NCI-H2081 treated with DMSO at 0.1 percent for 48 hours (cell line): Measurements from ENCODE around the gene KRT3.
"Not testable (repeated sequence)": the region's sequence is repeated elsewhere in the genome, so short reads cannot be mapped to it uniquely, and the experiment has no call there.

Source experiments
- DNase-seq: peaks from one replicate; lab custom pipeline; 2025; lab: John Stamatoyannopoulos, UW

Gene KRT3

DNA sequence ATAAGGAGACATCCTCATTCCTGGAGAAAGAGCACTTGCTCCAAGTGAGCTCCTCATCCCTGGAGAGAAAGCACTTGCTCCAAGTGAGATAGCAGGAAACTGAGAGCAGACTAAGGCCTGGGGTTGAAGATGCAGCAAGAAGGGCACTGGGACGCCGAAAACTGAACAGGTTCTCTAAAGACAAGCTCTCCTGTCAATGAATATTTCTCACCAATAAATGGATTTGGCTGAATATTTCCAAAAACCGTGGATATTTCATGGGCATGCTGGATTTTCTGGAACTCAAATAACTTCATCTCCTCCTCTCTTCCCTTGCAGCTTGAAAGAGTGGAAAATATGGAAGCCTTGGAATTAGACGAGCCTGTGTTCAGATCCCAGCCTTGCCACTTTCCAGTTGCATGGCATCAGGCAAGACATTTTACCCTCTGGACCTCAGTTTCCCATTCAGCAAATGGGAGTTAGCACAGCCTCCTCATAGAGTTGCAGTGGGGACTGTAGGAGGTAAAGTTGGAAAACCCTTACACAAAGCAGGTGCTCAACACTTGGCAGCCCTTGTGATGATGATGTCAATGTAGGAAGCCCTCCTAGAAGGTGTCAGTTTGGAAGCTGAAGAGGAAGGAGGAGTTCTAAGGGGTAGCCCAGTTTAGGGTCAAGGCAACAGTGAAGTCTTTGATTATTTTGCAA is 14.4 kb downstream of the KRT3 start:
- DNase-seq: no peak

DNA sequence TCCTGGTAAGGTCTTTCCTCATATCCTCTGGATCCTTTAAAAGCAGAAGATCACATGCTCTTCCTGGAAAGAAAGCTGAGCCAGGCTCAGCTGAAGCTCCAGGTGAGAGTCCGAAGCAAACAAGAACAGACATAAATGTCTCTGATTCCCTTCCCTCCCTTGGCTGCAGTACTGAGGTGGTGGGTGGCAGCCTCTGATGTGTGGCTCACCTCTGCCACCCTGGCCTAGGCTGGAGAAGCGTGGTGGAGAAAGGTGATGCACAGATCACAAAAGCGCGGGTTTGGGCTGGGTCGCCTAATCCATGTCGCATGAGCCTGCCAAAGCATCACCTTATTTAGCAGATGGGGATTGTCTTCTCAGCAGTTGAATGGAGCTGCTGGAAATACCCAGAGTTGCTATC is 16.0 kb downstream of the KRT3 start:
- no peak for DNase-seq

DNA sequence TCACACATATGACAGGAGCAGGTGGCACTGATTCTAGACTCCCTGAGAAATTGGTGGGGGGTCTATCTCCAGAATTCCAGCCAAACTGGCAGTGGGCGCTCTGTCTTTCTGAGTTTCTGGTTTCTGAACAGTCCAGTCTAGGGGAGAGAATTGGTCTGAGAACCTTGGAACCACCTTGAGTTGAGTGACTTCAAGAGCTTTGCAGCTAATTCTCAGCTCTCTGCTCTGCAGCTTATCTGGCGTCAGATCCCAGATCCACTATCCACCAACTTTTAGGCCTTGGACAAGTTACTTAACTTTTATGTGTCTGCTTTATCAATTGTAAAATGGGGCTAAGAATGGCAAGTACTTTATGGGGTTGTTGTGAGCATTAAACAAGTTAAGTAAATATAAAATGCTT is 17.1 kb downstream of the KRT3 start:
- DNase-seq: no peak

DNA sequence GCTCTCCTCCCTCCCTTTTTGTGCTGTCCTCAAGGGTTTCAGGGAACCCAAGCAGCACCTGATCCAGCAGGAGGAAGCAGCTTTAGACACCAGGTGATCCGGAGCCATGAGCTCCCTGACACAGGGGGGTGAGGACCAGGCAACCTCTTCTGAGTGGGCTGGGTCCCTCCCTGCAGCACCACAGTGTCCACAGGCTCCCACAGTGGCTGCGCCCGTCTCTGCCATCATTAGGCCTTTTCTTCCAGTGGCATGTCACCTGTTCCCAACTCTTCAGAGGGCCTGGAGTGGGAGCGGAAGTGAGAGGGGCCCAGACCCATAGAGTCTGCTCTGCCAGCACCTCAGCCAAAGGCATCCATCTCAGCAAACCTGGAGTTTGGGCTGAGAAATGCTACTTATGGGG is 18.4 kb downstream of the KRT3 start:
- no peak for DNase-seq

DNA sequence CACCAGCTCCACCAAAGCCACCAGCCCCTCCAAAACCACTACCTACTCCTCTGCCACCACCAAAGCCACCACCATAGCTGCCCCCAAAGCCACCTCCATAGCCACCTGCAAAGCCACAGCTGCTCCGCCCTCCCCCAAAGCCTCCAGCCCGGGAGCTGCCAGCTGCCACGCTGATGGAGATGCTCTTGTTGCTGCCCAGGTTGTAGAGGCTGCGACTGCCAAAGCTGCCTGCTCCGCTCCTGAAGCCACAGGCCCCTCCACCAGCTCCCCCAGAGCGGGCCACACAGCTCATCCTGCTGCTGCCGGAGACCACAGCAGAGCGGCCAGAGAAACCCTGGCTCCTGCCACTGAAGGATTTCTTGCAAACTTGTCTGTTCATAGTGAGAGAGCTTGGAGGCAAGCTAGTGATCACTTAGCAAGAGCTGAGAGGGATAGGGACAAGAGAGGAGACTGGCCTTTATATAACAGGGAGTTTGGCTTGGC is 19.0 kb downstream of the KRT3 start, which contains the start of gene KRT76:
Gene KRT76, minus strand, starts transcription at position 433 of the 483 bp plus-strand sequence. Its CDS starts 54 bp downstream, at position 379.
- DNase-seq: no peak

DNA sequence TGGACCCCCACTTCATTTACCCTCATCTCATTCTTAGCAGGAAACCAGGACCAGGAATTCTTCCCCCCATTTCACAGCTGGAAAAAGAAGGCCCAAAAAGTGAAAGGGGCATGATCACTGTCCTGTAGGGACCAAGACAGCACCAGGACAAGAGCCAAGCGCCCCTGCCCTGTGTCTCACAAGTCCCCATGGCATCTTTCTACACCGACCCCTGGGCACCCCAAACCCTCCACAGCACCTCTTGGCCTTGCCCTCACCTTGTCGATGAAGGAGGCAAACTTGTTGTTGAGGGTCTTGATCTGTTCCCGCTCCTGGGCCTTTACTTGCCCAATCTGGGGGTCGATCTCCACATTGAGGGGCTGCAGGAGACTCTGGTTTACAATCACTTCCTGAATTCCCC is 19.5 kb downstream of the KRT3 start:
- DNase-seq: no peak

DNA sequence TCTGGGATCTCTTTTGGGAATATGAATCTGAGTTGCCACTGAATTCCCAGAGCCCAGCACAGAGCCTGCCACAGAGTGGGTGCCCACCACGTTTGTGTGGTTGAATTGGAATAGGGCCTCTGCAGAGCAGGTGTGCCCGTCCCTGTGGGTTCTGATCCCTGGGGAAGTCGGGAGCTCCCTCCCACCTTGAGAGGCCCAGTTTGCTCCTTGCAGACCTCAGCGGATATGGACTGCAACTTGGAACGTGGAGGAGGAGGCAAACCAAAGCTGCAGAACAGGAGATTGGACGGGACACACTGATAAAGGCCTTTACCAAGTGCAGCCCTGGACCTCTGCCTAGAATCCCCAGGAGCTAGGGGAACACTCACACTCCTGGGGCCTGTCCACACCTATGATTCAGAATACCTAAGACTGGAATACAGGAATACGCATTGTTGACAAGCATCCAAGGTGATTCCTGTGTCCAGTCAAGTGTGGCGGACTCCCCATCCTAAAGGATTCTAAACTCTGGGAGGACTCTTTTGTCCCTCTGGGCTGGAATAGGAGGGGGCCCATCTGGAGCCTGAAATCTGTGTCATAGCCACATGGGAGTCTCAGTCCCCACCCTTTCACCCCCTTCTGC is 21.2 kb downstream of the KRT3 start:
- DNase-seq: no peak

DNA sequence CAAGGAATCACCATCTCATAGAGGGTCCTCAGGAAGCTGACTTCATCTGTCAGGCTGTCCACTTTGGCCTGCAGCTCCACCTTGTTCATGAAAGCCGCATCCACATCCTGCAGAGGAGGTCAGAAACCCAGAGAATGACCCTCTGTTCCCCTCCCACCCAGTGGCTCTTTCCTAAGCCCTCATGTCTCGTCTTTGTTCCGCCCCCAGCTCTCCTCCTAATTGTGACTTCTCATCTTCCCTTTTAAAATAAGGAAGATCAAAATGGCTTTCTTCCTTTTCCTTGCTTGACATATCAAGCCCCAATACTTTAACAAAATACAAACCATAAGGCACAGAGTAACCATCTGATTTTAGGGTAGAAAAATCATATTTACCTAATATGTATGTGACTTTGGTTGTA is 23.1 kb downstream of the KRT3 start:
- DNase-seq: no peak

DNA sequence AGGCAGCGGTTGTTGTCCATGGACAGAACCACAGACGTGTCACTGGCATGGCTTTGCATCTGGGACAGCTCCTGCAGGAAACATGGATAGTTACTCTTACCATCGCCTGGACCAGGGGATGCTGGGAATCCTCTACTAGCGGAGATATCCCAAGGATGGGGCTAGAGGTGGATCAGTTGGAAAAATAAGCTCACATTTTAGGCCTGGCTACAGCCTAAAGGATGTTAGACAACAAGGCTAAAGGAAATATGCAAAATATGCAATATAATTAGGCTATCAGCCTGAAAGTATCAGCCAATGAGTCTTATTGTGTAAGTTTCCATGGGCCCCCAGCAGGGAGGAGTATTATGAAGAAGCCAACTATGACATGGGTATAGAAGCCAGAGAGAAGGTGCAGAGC is 23.7 kb downstream of the KRT3 start:
- DNase-seq: no peak

DNA sequence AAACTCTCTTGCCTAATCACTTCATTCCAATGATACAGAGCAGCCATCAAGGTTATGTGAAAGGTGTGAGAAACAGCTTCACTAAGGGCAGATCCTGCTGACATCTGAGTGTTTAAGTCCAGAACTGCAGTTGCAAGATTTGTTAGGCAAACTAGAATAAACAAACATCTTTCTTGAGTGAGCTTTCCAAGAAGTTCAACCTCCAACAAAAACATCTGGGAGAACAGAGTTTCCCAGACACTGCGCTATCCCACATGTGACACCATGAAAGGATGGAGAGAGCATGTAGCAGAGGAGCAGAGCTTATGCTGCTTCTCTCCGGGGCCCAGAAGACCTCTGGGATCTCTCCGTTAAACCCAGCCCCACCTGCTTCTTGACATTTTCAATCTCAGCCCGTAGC is 24.4 kb downstream of the KRT3 start:
- DNase-seq: no peak

DNA sequence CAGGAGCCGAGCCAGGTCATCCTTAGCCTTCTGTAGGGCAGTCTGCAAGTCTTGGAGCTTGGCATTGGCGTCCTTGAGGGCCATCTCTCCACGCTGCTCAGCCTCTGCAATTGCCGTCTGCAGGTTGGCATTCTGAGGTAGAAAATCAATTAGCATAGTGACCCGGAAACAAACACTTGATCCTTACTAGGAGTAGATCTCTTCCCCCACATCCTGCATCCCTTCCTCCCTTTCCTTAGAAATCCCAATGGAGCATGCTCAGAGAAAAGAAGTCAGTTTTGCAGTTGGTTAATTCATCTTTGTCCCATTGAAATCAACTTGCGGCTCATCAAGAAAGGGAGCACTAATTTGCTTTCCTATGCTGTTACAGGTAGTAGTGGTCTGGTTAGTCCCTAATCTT is 24.8 kb downstream of the KRT3 start:
- no peak for DNase-seq

DNA sequence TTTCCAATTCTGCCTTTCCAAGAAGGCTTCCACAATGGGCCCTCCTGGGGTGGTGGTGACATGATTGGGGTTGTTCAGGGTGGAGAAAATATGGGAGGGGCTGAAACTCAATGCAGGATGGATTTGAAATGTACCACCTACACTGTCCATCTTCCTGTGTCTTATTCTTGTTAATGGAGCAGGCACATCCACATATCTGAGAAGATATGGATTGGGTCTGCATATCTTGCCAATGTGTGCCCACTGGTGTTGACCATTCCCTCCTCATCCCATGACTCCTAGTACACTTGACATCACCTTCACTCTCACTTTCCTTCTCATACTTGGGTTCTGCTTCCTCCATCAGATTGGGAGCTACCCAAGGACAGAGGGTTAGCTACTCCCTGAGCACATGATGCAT is 26.0 kb downstream of the KRT3 start:
- no peak for DNase-seq

DNA sequence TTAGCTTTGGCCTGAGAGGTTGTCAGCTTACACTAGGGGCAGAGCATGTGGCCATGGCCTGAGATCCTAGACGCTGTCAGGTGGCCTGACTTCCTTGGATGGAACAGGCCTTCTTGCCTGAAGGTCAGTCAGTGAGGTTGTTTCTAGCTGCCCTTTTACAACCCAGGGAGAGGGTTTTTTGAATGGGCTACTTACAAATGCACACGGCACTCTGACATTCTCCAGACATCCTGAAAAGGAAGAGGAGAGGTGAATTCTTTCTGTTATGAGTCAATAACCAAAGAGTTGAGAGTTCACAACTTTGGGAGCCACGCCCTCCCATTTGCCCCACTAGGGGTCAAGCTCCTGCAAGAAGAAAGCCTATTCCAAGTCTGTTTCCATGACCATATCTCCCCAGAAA is 26.6 kb downstream of the KRT3 start:
- no peak for DNase-seq

DNA sequence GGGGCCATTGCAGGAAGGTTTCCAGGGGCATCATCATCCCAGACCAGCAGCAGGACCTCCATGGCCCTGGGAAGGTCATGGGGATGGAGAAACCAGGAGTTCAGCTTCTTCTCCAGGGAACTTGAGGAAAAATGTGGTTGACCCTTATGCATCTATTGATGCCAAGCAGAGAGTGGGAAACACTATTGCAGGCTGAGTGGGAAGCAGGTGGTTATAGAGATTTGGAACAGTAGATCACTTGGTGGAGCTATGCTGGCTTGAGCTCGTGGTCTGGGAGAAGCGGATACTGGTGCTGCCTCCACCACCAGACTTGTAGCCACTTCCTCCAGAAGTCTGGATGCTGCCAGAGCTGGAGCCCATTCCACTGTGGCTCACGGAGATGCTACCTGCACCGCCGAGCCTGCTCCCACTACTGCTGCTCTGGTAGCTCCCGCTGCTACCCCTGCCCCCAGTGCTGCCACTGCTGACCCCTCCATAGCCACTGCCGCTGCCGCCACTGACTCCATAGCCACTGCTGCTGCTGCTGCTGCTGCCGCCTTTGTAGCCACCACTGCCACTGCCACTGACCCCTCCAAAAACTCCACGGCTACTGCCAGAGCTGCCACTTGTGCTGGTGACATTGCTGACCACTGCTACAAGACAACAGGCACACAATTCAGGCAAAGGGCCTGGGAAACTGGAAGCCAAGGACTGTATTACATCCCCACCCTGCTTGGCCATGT is 27.3 kb downstream of the KRT3 start:
- DNase-seq: no peak

DNA sequence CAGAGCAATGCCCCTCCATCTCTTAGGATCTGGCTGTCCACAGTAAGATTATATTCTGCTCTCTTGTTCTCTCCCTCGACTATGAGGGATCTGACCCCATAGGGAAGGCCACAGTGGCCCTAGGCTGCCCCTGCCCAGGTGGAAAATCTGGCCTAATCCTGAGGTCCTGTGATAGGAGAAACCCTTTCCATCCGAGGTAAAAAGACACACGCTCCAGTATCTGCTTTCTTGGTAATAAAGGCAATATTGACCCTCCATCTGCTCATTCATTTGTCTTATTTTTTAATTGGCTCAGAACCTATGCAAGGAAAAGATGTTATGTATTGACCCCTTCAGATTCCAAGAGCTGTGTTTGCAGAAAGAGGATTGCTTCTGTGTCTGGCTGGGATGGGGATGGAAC is 28.5 kb downstream of the KRT3 start:
- no peak for DNase-seq

DNA sequence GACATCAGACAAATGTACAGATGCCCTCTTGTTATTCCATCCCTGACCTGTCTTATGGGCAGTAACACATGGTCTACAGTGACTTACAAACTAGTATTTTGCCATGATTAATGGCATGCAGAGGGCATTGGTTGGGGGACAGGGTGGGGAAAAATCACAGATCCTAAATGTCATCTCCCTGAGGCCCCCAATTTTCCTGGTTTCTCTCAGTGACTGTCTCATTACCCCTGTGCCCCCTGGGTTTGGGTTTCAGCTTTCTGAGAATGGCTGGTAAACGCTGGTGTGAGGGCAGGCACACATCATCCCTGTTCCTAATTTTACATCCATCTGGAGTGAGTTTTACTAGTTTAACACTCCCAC is 28.9 kb downstream of the KRT3 start:
- DNase-seq: no peak

DNA sequence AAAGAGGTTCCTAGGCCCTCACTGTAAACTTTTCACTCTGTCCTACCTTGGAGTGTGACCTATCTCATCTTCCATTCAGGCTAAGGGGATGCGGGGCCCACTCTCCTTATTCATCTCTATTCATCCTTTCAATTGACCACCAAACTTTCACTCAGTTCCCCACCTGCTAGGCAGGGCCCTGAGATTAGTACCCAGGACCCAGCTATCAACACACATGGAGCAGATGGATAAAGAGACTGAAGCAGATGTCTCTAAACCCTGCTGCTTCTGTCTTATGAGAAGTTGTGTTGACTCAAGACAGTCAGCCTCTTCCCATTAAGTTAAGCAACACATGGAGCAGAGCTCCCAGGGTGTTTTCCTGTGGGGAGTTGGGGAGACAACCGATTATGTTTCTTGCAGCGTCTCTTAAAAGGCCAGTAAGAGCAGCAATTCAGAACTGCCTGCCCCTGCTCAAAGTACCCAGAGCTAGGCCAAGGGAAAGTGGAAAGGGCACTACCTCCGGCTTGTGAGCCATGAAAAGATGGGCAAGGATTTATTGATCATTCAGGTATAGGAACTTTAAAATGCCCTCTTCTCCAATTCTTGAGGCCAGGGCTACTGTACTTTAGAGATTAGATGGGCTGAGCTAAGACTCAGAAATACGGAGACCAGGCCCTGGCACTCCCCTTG is 29.4 kb downstream of the KRT3 start:
- DNase-seq: no peak

DNA sequence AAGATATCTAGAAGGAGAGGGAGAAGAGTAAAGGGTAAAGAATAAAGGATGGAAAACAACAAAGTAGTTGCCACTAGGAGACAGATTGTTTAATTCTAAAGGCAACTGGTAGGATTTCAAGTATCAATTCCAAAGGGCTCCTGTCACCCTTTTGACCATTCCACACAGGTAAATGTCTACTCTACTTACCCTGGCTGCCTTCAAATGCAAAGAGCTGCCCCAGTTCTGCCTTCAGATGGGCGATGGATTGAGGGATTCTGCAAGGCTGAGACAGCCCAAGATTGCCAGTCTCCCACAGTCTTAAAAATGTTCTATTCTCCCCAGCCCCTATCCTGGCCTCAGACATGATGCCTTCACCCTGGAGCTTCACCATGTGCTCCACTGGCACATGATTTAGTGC is 30.2 kb downstream of the KRT3 start:
- DNase-seq: no peak

DNA sequence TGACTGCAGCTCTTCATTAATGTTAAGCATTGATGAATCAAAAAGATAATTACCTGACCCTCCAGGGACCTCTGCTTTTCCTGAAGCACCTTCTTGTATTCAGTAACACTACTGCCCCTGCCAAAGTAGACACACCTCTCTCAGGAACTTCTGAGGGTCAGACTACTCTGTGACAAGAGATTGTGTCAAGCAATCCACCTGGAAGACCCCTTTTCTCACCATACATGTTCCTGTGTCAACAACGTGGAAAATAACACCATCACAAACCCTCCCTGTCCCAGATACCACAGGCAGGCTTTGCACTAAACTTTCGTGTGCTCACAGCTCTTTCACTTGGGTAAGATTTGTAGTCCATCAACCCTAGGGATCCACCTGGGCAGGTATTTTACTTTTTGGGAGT is 31.9 kb downstream of the KRT3 start:
- DNase-seq: no peak

DNA sequence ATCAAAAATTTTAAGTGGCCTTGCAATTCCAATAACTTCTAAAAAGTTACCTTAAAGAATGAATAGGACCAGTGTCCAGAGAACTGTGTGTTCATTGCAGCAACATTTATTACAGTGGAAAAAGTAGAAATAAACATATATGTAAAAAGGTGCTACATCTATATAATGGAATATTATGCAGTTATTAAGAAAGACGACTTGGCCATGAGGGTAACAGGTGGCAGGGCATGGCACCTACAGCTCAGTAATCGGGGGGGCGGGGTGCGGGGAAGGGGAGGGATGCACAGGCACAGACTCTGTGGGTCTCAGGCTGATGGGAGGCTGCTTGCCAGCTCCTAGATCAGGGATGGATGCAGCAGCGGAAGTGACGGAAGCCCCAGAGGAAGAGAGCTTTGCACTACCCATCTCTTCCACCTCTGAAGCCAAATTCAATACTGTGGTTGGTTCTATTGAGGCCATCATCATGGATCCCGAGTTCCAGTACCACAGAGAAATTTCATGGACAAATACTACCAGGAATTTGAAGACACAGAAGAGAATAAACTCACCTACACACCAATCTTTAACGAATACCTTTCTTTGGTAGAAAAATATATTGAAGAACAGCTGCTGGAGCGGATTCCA is 32.8 kb downstream of the KRT3 start:
- DNase-seq: no peak

DNA sequence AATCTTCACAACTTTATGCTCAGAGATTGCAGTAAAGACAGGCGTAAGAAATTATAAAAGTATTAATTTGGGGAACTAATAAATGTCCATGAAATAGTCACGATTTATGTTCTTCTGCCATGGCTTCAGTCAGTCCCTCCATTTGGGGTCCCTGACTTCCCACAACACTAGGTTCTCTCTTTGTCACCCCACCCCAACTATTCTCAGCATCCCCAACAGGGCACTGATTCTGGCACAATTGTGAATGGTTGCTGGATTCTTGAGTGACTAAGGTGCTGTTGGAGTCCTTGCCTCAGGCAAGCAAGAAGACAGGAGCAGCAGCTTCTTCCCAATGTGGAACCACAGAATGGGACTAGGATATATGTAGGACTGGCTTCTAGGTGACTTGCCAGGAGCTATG is 34.1 kb downstream of the KRT3 start:
- no peak for DNase-seq

DNA sequence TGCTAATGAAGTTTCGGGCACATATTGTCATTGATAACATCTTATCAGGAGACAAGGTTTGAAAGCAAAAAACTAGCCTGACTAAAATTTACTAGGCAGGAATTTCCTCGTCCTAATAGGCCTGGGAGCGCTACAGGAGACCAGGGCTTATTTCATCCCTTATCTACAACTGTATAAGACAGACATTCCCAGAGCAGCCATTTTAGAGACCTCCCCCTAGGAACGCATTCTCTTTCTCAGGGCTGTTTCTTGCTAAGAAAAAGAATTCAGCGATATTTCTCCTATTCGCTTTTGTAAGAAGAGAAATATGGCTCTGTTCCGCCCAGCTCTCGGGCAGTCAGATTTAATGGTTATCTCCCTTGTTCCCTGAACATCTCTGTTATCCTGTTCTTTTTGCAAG is 34.7 kb downstream of the KRT3 start:
- DNase-seq: not testable (repeated sequence)
